HFFc6 (cell line): Measurements from ENCODE around the gene ENTHD1. TPM values are rescaled to one million over a fixed set of nuclear protein-coding genes. Genes with fewer than 3 reads are reported as not detected.

Experiments
- DNase-seq: peaks from one replicate; pipeline ENCODE4 v3.0.0-alpha.2; 2018
- H3K27ac Mint-ChIP-seq: 2 replicates; pipeline ENCODE4 v1.8.0; 2020; ENCODE audit warnings: mild to moderate bottlenecking, mixed read lengths
- H3K27me3 Mint-ChIP-seq: 2 replicates; pipeline ENCODE4 v1.8.0; 2021; ENCODE audit warnings: mild to moderate bottlenecking, moderate library complexity, mixed read lengths; ENCODE audit not compliant: insufficient read depth
- H3K36me3 Mint-ChIP-seq: 2 replicates; pipeline ENCODE4 v1.8.0; 2021; ENCODE audit warnings: low read depth, mixed read lengths
- H3K4me1 Mint-ChIP-seq: 2 replicates; pipeline ENCODE4 v1.8.0; 2020; ENCODE audit warnings: low read depth, mixed read lengths
- H3K4me3 Mint-ChIP-seq: 2 replicates; pipeline ENCODE4 v1.8.0; 2020; ENCODE audit warnings: mild to moderate bottlenecking, moderate library complexity, mixed read lengths
- H3K9me3 Mint-ChIP-seq: 2 replicates; pipeline ENCODE4 v1.8.0; 2020; ENCODE audit warnings: mild to moderate bottlenecking, mixed read lengths
- CTCF ChIP-seq: fragments of 200-600 bp; sonication (generic); IDR thresholded peaks from 2 replicates; pipeline ENCODE4 v1.5.0; 2021; ENCODE audit warnings: antibody characterized with exemption, mild to moderate bottlenecking
- total RNA-seq, 6 experiments: library from RNA; stranded (reverse); fragmentation: NEBNext Ultra II Directional; extraction: Animal tissue kit (Norgen Biotek cat#: 25700); gene quantifications; 2 replicates in 1 of 6; 3 replicates in 5 of 6; pipeline ENCODE4 v1.2.3, GENCODE V29; 2021

Gene ENTHD1
- total RNA-seq, 6 experiments from 2014 or later = not detected

DNA sequence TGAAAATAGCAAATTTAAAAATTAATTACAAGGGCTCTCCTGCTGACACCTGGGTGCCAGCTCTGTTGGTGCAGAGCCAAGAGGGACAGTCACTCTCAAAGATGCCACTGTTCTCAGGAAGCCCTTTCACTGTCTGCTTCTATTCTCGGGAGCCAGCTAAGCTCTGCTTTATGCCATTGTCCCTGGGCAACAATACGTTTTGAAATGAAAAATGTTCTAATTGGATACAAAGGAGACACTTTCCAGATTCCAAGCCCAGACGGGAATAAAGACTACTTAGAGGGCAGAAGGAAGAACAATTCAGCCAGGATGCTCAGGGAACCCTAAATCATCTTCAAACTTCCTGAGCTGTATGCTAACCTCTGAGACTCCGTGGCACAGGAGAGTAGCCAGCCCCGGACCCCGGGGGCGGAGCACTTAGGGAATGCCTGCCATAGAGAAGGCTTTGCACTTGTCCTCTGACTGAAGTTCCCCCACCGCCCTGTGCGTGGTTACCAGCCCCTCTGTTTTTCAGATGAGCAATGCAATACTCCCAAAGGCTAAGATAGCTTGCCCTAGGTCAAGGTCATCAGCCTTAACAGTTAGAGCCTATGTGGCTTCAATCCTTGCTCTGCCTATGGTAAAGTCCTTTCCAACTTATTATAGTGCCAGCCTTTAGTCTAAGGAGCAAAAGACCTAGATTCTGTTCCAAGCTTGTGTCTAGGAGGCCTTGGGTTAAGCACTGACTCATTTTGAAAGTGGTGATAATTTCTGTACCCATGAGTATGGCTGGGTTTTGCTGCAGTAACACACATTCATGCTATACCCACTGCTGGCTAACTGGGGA, 172.1 kb downstream of the ENTHD1 start:
- Mint-ChIP-seq H3K4me1 (no peaks in the 10 kb centered on the region), H3K27me3 (peaks cover 41% of the 10 kb centered on the region), H3K27ac (no peak overlapping the region), H3K36me3 (no peaks in the 10 kb centered on the region), H3K4me3 (no peak overlapping the region), H3K9me3 (no peaks in the 10 kb centered on the region)
- DNase-seq = no peak
- no peak for TF ChIP-seq CTCF

DNA sequence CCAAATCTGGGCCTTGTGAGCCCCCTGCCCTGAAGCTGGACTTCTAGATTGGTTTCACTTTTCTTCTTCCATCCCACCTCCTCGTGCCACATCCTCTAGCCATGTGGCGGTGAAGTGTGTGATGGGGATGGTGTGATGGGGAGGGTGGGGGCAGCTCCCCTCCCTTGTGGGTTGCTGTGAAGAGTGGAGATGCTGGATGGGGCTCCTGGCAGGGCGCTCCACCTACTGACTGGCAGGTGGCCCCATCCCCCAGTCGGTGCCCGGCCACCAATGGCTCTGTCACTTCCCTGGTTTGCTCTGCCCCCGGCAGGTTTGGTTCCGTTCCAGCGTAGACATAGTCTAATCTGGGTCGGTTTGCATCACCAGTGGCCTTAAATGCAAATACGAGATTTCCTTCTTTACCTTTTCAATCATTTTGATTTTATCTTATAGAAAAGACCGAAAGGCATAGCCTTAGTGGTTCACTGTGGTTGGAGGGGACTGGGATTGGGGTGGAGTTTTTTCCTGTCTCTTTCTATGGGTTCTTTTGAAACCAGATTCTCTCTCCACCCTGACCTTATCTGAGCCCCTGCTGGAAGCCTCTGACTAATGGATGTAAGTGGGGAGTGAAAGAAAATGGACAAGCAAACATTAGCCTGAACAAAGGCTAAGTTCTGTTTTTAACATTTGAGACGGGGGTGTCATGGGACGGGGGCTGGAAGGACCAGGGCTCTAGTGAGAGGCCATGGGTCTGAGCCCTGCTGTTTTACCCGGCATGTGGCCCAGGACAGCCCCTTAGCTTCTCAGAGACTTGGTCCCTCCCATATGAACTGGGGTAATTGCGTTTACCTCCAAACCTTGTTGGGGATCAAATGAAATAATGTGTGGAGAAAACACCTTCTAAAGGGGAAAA, 173.8 kb downstream of the ENTHD1 start:
- Mint-ChIP-seq H3K36me3 (no peaks in the 10 kb centered on the region), H3K27me3 (peaks cover 41% of the 10 kb centered on the region), H3K4me1 (no peaks in the 10 kb centered on the region), H3K9me3 (no peaks in the 10 kb centered on the region), H3K4me3 (no peak overlapping the region), H3K27ac (no peak overlapping the region)
- no peak for TF ChIP-seq CTCF
- no peak for DNase-seq

- Mint-ChIP-seq H3K27ac (no peak overlapping the region), H3K27me3 (peaks cover 47% of the 10 kb centered on the region), H3K36me3 (no peaks in the 10 kb centered on the region), H3K4me1 (no peaks in the 10 kb centered on the region), H3K9me3 (no peaks in the 10 kb centered on the region), H3K4me3 (no peak overlapping the region)
- DNase-seq = no peak
- no peak for TF ChIP-seq CTCF
Observed at GRCh38 chr22:39718921-39719475, 174.6 kb downstream of the ENTHD1 start.

DNA sequence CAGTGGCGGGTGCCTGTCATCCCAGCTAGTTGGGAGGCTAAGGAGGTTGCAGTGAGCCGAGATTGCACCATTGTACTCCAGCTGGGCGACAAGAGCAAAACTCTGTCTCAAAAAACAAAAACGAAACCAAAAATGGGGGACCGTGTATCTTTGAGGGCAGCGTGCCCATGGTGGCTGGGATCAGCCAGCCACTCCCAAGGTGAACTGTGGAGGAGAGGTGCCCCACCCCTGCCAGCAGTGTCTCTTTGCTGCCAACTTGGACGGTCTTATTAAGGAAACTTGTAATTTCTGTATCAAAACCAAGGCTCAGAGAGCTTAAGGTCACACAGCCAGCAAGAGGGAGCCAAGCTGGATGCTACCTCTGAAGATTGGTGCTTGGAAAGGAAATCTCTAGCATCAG, 175.4 kb downstream of the ENTHD1 start:
- H3K27ac Mint-ChIP-seq = no peak overlapping the region
- H3K9me3 Mint-ChIP-seq = no peaks in the 10 kb centered on the region
- peaks cover 52% of the 10 kb centered on the region for H3K27me3 Mint-ChIP-seq
- H3K4me3 Mint-ChIP-seq = peak overlapping the region; percentile 63; the same call in 1 of the 2 replicates
- DNase-seq = no peak
- no peak for TF ChIP-seq CTCF
- H3K36me3 Mint-ChIP-seq = no peaks in the 10 kb centered on the region
- H3K4me1 Mint-ChIP-seq = no peaks in the 10 kb centered on the region

DNA sequence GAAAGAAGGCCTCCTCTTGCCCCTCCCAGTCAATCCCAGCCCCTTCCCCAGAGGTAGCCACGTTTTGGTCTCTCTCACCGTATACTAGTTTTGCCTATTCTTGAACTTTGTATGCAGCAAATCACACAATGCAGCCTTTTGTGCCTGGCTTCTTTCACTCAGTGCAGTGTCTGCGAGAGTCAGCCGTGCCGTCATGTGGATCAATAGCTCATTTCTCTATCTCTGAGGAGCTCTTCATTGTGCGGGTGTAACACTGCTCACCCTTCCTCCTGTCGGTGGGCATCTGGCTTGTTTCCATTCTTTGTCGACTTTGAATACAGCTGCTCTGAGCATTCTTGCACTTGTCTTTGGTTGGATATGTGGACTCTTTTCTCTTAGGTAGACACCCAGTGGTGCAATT, 176.5 kb downstream of the ENTHD1 start:
- TF ChIP-seq CTCF = no peak
- no peaks in the 10 kb centered on the region for H3K4me1 Mint-ChIP-seq
- H3K27ac Mint-ChIP-seq = no peak overlapping the region
- peaks cover 57% of the 10 kb centered on the region for H3K27me3 Mint-ChIP-seq
- no peaks in the 10 kb centered on the region for H3K36me3 Mint-ChIP-seq
- no peak for DNase-seq
- H3K4me3 Mint-ChIP-seq = no peak overlapping the region
- H3K9me3 Mint-ChIP-seq = no peaks in the 10 kb centered on the region
